ENCODE measurements around the gene BIVM.

Gene BIVM

DNA sequence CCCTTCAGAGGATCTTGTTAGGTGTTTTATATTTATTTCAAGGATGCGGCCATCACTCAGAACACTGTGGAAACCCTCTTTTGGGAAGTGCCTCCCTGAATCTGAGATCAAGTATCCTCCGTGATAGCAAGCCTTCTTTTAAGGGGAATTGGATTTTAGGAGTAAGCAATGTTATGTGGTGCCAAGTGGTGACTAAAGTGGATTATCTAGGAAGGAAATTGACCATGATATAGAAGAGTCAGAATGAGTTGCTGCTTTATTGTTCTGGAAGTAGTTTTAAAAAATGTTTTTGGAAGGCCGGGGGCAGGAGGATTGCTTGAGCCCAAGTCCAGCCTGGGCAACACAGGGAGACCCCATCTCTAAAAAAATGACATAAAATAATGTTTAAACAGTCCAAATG is 53.6 kb downstream of the BIVM start:
- TF ChIP-seq CTCF (conservative IDR thresholded peaks at IDR 0.05) (no peak), ZFX (IDR thresholded peaks at IDR 0.05) (no peak)
- H3K27ac ChIP-seq, result no peak overlapping the region

DNA sequence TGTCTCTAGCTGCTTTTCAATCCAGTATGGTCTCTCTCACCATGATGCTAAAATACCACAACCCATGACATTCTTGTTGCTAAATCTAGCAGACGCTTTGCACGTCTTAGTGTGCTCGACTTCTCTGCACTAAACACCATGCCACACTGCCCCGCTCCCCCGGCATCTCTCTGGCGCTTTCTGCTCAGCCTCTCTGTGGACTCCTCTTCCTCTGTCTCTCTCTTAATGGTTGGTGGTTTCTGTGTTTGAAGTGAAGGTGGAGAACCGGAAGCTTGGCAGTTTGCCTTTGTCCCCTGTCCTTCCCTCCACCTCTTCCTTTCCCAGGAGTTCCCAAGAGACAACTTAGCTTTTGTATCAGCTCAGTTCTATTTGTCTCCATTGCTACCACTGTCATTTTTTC is 55.8 kb downstream of the BIVM start:
- no peak for TF ChIP-seq ZFX (IDR thresholded peaks at IDR 0.05)
- TF ChIP-seq CTCF (conservative IDR thresholded peaks at IDR 0.05), result no peak
- no peak overlapping the region for H3K27ac ChIP-seq

GRCh38 chr13:102856557-102856956 is 57.6 kb downstream of the BIVM start:
- no peak for TF ChIP-seq ZFX (IDR thresholded peaks at IDR 0.05)
- TF ChIP-seq CTCF (conservative IDR thresholded peaks at IDR 0.05), result no peak
- H3K27ac ChIP-seq, result no peak overlapping the region

GRCh38 chr13:102862624-102863210 is 63.8 kb downstream of the BIVM start:
- TF ChIP-seq CTCF (conservative IDR thresholded peaks at IDR 0.05) (no peak), ZFX (IDR thresholded peaks at IDR 0.05) (no peak)
- H3K27ac ChIP-seq, result no peak overlapping the region

DNA sequence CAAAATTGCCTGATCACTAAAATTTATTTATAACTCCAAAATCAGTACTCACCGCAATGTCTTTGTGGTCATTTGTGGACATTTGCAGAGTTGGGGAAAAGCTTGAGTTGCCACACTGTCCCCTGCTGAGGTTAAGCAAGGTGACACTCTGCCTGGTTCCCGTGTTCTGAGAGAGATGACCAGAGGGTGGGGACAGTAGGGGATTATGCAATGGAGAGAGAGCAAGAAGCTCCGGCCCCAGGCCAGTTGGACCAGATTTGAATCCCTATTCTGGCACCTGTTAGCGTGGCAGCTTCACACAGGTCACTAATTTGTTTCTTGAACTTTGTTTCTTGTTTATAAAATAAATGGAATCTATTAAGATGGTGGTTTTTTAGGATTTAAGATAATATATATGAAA is 64.7 kb downstream of the BIVM start:
- TF ChIP-seq CTCF (conservative IDR thresholded peaks at IDR 0.05), result no peak
- no peak for TF ChIP-seq ZFX (IDR thresholded peaks at IDR 0.05)
- H3K27ac ChIP-seq, result no peak overlapping the region

GRCh38 chr13:102868366-102868936 is 69.5 kb downstream of the BIVM start:
- TF ChIP-seq ZFX (IDR thresholded peaks at IDR 0.05) (no peak), CTCF (conservative IDR thresholded peaks at IDR 0.05) (no peak)
- no peak overlapping the region for H3K27ac ChIP-seq

DNA sequence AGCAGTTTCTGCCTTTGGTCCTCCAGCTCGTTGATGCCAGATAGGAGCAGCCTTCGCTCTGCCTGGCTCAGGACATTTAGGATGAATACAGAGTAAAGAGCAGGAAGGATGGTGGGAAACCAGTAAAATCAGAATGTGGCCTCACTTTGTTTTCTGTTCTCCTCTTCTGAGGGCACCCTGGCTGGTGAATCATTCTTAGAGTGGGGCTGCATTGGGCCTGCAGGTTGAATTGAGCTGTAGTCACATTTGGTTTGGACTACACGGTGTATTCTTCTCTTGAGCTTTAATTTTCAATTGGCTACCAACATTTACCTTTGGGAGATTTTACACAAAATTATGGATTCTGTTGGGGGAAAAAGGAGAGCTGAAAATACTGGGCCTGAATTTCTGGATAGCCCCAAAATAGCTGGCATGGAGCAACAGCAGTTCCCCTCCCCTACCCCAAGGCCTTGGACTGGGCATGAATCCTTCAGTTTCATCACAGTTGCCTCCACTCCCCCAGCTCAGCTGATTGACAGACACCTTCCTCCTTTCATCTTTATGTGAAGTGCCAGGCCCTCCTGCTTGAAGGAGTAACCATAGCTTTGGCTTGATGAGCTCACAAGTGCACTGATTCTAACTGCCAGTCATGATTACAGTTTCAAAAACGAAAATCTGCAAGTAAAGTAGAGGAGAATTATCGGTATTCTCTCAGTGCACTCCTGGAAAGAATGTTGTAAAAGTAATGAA is 71.2 kb downstream of the BIVM start:
- no peak overlapping the region for H3K27ac ChIP-seq
- no peak for TF ChIP-seq CTCF (conservative IDR thresholded peaks at IDR 0.05)
